Measurements from ENCODE around the gene SOBP.

- no peak for TF ChIP-seq RARB (CRISPR knock-in tag; IDR thresholded peaks at IDR 0.05)
- no peak for TF ChIP-seq CSRNP3 (CRISPR knock-in tag; IDR thresholded peaks at IDR 0.05)
- TF ChIP-seq TCF4 (CRISPR knock-in tag; IDR thresholded peaks at IDR 0.05; ENCODE audit: borderline replicate concordance) = no peak
- TF ChIP-seq PPARA (CRISPR knock-in tag; IDR thresholded peaks at IDR 0.05; ENCODE audit: borderline replicate concordance) = no peak
- TF ChIP-seq ZNF8 (CRISPR knock-in tag; IDR thresholded peaks at IDR 0.05) = no peak
- no peak for TF ChIP-seq TOX (CRISPR knock-in tag; IDR thresholded peaks at IDR 0.05; ENCODE audit: borderline replicate concordance)
- TF ChIP-seq, protein P1, sequence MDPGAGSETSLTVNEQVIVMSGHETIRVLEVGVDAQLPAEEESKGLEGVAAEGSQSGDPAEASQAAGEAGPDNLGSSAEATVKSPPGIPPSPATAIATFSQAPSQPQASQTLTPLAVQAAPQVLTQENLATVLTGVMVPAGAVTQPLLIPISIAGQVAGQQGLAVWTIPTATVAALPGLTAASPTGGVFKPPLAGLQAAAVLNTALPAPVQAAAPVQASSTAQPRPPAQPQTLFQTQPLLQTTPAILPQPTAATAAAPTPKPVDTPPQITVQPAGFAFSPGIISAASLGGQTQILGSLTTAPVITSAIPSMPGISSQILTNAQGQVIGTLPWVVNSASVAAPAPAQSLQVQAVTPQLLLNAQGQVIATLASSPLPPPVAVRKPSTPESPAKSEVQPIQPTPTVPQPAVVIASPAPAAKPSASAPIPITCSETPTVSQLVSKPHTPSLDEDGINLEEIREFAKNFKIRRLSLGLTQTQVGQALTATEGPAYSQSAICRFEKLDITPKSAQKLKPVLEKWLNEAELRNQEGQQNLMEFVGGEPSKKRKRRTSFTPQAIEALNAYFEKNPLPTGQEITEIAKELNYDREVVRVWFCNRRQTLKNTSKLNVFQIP (CRISPR knock-in tag; IDR thresholded peaks at IDR 0.05; ENCODE audit: borderline replicate concordance, low read depth) = no peak
- TF ChIP-seq ESRRG (CRISPR knock-in tag; IDR thresholded peaks at IDR 0.05) = no peak
These were observed 89.6 kb downstream of the SOBP start for GRCh38 chr6:107579456-107580056.

Measured in SK-N-SH treated with all-trans-retinoic acid at 6 μM for 48 hours (cell line).